ENCODE data around the gene JHY. TPM values are rescaled to one million over a fixed set of nuclear protein-coding genes. Genes with fewer than 3 reads are reported as not detected.

The JHY gene
- total RNA-seq, 4 donors from 2014 or later: 2.5 to 4.2 (median 3.2) TPM

GRCh38 chr11:122981388-122982264 lies 99.1 kb downstream of the JHY start, which contains the start of gene BSX:
Gene BSX (minus strand): TSS chr11:122981834. CDS start chr11:122981671, 163 bp downstream.
- DNase-seq (ENCODE audit: low spot score in 2 of 2): no peak
- intact Hi-C loops (cut with DNase I; ENCODE audit: low total_unique reads): no loop called here
- no peak within 1 kb of the TSS for H3K4me3 ChIP-seq (ENCODE audit: low read depth, poor library complexity, severe bottlenecking)
- TF ChIP-seq POLR2A (IDR thresholded peaks at IDR 0.05): no peak
- TF ChIP-seq, protein P1, sequence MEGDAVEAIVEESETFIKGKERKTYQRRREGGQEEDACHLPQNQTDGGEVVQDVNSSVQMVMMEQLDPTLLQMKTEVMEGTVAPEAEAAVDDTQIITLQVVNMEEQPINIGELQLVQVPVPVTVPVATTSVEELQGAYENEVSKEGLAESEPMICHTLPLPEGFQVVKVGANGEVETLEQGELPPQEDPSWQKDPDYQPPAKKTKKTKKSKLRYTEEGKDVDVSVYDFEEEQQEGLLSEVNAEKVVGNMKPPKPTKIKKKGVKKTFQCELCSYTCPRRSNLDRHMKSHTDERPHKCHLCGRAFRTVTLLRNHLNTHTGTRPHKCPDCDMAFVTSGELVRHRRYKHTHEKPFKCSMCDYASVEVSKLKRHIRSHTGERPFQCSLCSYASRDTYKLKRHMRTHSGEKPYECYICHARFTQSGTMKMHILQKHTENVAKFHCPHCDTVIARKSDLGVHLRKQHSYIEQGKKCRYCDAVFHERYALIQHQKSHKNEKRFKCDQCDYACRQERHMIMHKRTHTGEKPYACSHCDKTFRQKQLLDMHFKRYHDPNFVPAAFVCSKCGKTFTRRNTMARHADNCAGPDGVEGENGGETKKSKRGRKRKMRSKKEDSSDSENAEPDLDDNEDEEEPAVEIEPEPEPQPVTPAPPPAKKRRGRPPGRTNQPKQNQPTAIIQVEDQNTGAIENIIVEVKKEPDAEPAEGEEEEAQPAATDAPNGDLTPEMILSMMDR (IDR thresholded peaks at IDR 0.05): no peak
- WGBS, 2 donors: 6 to 9% methylated on average over 35 of the region's 35 CpGs

DNA sequence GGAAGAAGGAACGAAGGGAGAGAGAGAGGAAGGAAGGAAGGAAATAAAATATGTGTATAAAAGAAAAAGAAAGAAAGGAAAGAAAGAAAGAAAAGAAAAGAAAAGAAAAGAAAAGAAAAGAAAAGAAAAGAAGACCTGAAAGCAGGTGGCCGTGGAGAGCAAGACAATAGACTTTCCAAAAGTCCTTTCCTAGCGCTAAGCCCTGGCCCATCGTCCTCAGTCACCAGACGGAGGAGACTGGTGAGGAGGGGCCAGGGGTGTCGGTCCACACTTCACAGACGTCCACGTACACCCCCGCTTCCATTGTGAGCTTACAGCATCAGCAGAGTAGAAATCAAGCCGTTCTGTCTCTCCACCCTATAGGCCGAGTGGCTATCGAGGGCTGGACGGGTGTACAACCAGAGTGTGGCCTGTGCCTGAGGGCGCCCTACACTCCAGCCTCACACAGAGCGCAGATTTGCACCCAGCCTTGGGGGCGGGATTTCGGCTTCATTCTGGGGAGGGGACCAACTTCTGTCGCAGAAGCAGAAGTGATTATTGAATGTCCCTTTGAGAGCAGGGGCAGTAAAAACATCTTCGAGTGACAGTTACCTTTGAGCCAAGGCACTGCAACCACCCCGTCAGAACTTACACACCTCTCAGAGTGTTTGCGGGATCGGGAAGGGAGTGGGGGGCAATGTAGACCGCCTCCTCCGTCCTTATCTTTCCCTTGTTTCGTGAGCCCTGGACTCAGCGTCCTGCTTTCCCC lies 101.1 kb downstream of the JHY start:
- TF ChIP-seq POLR2A (IDR thresholded peaks at IDR 0.05): no peak
- WGBS, 2 donors: 11 to 16% methylated on average over 26 of the region's 26 CpGs

DNA sequence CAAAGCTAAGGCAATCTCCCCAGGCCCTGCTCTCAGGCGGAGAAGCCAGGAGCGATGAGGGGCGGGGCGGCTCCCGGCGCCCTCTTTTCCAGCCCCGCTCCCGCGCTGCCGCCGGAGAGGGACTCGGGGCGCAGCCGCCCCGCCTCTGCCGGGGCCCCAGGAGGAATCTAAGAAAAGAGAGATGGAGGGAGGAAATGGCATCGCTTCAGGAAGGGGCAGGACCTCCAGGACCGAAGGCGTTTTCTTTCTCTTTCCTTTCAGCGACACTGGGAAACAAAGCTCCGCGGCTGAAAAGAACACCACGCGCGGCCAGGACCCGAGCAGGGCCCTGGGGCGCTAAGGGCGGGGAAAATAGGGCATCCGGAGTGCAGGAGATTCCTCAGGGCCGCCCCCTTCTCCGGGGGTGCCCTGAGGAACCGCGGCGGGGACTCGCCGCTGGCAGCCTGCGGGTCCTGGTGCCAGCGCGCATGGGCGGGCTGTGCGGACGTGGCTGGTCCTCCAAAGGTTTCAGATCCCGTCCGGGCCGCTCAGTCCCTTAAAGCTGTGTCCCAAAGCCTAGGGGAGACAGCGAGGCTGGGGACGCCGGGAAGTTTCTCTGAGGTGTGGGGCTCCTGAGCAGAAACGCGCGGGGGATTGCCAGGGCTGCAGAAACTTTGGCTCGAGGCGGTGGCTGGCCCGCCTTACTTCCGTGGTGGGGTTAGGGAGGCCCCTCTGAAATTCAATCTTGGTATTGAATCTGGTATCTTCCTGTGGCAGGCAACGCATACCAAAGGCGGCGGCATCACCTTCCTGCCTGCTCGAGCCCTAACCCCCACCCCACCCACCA lies 101.8 kb downstream of the JHY start:
- 1% methylated on average over 37 to 57 of the region's 59 CpGs for WGBS, 2 donors
- intact Hi-C loops (cut with DNase I; ENCODE audit: low total_unique reads): no loop called here
- peak overlapping the region; percentile 48 for H3K4me3 ChIP-seq (ENCODE audit: low read depth, poor library complexity, severe bottlenecking)
- no peak for DNase-seq (ENCODE audit: low spot score in 2 of 2)
- TF ChIP-seq, protein P1 (IDR thresholded peaks at IDR 0.05): no peak
- TF ChIP-seq POLR2A (IDR thresholded peaks at IDR 0.05): no peak

More for the DNA sequence above, 101.1 kb downstream of the JHY start:
- intact Hi-C loops (cut with DNase I; ENCODE audit: low total_unique reads): no loop called here
- no peak for DNase-seq (ENCODE audit: low spot score in 2 of 2)
- peak overlapping the region; percentile 48 for H3K4me3 ChIP-seq (ENCODE audit: low read depth, poor library complexity, severe bottlenecking)

DNA sequence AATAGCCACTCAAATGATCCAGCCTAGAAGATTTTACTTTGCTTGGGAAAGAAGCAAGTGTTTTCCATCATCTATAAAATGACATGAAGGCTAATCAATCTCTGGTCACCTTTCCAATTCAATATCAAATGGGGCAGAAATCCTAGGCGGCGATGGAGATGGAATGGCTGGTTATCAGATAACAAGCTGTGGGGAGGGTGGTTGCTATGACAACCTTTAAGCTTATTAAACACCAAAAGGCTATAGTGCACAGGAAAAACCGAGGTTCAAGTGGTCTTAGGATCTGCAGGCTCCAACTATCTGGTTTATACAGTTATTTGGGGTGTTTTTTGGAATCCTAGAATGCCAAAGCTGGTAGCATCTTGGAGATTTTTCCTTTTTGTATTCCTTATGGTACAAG lies 113.0 kb downstream of the JHY start:
- 59 to 60% methylated on average over 3 of the region's 3 CpGs for WGBS, 2 donors
- TF ChIP-seq, protein P1 (IDR thresholded peaks at IDR 0.05): no peak
- DNase-seq (ENCODE audit: low spot score in 2 of 2): no peak
- intact Hi-C loops (cut with DNase I; ENCODE audit: low total_unique reads): no loop called here
- no peak overlapping the region for H3K4me3 ChIP-seq (ENCODE audit: low read depth, poor library complexity, severe bottlenecking)

GRCh38 chr11:122998727-122999366 lies 116.3 kb downstream of the JHY start:
- intact Hi-C loops (cut with DNase I; ENCODE audit: low total_unique reads): no loop called here
- 38 to 48% methylated on average over 14 of the region's 14 CpGs for WGBS, 2 donors
- no peak for DNase-seq (ENCODE audit: low spot score in 2 of 2)
- TF ChIP-seq, protein P1 (IDR thresholded peaks at IDR 0.05): no peak
- no peak for TF ChIP-seq POLR2A (IDR thresholded peaks at IDR 0.05)
- no peak overlapping the region for H3K4me3 ChIP-seq (ENCODE audit: low read depth, poor library complexity, severe bottlenecking)

Measured in lower leg skin (tissue), 4 donors.